ENCODE measurements around the gene OR51E2.
"Not testable (repeated sequence)": the region's sequence is repeated elsewhere in the genome, so short reads cannot be mapped to it uniquely, and the experiment has no call there.

The OR51E2 gene, protein sequence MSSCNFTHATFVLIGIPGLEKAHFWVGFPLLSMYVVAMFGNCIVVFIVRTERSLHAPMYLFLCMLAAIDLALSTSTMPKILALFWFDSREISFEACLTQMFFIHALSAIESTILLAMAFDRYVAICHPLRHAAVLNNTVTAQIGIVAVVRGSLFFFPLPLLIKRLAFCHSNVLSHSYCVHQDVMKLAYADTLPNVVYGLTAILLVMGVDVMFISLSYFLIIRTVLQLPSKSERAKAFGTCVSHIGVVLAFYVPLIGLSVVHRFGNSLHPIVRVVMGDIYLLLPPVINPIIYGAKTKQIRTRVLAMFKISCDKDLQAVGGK

DNA sequence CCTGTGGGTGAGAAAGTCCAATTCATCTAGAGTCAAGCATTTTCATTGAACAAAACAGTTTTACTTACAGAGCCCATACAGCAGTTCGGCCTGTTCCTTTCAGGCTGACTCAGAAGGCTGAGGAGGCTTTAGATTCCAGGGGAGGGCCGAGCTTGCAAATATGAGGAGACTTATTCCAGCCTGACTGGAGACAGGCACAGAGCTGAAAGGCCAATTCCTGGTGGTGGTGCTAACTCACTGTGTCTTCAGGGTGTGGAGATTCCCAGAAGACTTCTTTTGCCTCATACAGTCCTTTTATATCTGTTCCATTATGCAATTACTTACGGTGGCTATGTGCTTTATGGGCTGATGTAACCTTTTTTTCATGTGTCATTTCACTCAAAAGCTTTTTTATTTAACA lies at the start of gene OR51E2:
TSS of gene OR51E2 (minus strand) at position 269 of the 400 bp plus-strand sequence. CDS start 15,142 bp downstream, outside the sequence.
- DNase-seq, result no peak

DNA sequence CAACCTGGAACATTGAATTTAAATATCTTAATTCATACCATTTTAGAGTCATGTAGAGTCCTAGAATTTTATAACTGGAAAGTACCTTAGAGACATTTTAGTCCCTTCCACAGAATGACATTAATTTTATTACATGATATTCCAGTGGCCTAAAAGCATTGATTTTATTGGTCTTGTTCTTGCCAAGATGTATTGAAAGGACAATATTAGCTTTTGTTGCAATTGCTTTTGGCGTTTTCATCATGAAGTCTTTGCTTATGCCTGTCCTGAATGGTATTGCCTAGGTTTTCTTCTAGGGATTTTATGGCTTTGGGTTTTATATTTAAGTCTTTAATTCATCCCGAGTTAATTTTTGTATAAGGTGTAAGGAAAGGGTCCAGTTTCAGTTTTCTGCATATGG lies 43.1 kb upstream of the OR51E2 start:
- DNase-seq, result no peak

DNA sequence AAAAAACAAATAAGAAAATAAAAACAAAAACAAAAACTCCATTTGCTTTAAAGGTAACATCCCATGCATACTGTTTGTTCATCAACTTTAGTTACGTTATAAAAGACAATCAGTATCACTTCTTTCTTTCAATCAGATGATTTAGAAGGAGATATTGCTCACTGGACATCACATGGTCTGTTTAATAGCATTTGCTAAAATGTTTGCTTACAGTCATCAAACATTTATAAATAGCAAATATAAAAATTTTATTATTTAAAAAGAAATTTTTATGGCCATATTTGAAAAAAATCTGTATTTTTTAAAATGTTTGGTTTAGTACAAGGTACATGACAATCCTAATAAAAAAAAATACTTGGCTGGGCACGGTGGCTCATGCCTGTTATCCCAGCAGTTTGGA lies 29.5 kb upstream of the OR51E2 start:
- no peak for DNase-seq

DNA sequence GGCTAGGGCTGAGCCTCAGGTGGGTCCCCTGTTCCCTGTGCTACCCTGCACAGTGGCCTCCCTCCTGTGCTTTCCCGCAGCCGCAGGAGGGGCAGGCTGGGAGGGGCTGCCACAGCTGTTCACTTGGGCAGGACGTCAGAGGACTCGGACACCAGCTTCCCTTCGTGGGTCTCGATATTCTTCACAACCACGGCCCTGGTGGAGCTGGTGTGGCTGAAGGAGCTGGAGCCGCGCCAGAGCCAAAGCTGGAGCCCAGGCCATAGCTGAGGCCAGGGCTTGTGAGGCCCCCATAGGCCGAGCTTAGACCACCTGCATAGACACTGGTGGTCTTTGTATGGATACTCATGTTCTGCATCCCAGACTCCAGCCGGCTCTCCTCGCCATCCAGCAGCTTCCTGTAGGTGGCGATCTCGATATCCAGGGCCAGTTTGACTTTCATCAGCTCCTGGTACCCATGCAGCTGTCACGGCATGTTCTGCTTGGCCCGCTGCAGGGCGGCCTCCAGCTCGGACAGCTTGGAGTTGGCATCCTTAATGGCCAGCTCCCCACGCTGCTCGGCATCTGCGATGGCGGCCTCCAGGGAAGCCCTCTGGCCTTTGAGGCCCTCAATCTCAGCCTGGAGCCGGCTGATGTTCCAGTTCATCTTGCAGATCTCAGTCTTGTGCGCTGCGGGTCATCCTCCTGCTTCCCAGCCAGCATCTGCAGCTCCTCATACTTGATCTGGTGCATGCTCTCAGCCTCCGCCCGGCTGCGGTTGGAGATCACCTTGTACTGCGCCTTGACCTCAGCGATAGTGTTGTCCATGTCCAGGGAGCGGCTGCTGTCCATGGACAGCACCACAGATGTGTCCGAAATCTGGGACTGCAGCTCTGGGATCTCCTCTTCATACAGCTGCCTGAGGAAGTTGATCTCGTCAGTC lies 25.2 kb upstream of the OR51E2 start:
- DNase-seq, result not testable (repeated sequence)

DNA sequence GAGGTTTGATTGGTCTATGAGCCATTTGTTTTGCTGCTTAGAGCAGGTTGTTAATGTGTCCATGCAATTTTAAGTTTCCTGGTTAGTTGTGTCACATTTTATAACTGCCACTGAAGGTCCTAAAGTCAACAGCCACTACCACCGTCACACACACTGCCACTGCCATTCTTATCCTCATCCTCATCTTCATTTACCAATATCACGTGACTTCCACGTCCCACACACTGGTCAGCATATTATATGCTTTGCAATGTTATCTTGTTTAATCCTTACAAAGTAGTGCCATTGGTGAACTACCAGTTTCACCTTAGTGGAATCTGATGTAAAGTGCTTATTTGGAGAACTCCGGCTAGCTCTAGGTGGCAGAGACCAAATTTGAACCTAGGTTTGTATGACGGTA lies 16.6 kb upstream of the OR51E2 start:
- DNase-seq, result no peak

DNA sequence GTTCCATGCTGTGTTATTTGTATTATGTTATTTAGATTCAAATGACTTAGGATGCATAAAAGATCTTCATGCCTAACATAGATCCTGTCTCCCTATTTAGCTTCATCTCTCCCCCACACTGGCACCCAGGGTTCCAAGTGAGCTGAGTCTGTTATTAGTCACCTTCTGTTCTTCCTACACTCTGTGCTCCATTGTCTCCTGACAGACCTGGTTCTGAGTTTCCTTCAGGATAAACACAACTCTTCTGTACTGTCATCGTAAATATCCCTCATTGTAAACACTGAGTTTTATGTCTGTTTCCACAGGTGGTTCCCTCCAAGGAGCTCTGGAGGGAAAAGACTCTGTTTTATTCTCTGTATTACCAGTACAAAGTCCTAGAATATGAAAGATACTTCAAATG lies 15.6 kb upstream of the OR51E2 start:
- peak in 1 of 3 donors; percentile 0 for DNase-seq

DNA sequence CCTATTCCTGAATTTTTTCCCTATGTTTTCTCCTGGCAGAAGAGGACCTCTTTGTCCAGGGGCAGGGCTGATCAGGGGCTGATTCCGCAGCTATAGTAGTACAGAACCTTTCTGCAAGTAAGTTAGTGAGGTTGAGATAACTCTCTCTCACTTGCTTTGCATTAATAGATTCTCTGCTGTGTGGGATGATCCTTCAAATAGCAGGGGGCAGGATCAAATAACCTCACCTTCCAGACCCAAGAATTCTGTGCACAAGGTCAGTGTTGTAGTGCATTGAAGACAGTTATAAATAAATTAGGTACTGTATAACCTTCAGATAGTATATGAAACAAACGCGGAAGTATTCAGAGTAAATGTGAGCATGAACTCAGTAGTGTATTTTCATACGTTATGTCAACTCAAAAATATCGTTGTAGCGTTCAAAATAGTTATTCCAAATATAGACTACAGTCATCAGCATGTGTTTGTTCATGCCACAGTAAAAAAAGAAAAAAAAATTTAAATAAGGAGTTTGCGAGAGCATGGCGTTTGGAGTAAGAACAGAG lies 7.2 kb upstream of the OR51E2 start:
- no peak for DNase-seq

DNA sequence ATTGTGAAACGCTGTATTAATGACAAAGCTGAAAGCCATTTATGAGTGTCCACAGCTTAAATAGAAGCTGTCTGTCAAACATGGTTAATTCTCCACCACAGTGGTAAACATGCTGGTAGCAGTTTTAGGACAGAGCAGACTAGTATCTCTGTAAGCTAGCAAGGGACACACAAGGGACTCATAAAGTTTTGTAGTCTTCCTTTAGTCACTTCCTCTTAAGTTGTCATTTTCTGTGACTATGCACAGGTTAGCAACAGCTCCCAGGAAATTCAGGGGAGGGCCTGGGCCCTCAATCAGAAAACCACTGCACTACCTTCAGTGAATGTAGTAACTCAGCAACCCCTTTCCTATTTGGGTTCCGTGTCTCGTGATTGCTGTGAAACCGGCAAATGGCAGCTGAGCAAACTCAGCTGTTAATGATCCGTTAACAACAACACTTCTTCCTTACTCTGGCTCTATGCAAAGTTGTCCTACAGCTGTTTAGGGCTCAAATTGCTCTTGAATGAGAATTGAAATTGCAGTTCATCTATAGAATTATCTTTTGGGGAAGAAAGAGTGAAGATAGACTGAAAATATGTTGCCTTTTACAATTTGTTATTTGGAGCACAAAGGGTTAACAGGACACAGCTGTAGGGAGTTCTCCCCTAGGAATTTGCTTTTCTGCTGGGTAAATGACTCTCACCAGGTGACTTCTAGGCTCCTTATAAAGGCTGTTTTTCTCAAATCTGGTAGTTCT lies 6.6 kb upstream of the OR51E2 start, which contains the start of gene MMP26:
TSS of gene MMP26 (plus strand) at position 731 of the 736 bp plus-strand sequence.
- DNase-seq, result peak in 1 of 3 donors; percentile 16

DNA sequence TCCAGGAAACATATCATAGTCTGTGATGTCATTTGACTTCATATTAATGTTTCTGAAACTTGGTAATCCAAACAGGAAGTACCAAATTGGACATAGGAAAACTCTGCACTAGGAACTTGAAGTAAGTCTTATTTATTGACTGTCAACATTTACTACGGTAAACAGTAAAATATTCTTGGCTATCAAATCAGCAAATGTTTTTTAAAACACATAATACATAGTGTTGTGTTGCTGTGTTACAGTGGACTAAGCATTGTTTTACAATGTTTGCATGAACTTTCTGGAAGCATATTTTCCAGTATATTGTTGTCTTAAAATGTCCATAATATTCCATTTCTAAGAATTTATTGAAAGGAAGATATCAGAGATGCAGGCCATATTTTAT lies 2.8 kb upstream of the OR51E2 start:
- DNase-seq, result no peak

DNA sequence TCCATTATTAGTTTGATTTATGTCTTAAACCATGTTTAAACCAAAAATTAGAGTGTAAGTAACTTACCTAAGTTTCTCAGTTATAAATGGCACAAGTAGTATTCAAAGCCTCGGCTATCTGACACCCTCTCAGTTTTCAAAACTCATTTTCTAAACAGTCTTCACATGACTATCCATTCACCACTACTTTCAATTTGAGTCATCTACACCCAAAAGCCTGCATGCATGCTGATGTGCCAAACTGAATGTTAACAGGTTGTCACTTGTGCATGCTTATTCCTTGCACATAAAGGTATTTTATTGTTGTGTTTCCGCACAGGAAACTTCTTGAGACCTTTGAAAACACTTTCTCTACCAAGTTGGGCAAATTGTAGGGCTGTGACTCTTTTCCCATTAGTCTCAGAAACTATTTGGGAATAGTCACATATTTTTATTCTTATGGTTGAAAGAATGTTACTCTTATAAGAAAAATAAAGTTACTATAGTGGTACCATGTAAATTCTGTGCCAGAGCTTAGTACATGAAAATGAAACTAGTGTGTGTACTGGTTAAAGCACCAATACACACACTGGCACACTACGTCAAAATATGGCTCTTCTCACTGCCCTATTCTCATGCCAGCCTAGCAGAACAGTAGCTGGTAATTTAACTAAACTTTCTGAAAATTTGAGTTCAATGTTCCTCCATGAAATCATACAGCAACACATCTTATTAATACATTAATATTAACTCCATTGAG lies 2.2 kb upstream of the OR51E2 start:
- no peak for DNase-seq

DNA sequence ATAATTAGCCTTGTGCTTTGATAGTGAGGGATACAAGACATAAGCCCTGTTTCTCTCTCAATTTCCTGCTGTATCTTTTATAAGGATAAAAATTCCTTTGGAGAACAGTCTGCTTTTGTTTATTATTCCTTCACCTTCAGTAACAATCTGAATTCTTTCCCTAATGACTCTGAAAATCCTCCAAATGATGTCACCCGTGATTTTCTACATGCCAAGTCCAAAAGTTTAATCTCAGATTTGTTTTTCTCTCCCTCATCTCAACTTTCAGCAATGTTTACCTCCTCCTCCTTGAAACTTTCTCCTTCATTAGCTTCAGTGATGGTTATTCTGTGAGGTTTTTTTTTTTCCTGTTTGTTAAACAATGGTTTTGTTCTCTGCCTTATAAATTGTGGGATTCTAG lies 2.2 kb downstream of the OR51E2 start:
- no peak for DNase-seq

DNA sequence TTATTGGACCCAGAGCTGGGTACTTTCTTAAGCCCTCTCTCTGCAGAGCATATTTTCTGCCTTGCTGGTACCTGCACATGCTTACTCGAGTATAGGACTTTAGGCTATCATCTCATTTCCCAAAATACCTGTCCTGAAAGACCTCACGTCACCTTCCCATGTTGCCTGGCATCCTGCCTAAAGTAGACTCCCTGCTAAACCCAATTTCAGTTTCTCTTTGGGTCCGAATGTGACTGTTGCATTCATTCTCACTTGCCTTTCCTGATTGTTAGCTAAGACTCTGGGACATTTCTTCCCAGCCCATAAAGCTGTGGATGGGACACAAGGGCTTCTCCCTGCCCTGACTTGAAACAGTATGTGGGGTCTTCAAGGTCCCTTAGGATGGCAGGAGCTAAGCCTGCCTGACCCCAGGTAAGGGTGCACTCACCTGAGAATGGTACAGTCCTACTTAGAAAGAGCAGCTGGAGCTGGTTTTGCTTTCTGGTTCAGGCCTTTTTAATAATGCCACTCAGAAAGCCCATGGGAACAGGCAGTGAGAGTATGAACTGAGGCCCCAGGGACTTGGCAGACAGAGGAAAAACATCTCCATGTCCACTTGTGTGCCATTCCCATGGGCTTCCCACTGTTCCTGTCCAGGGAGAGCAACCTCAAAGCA lies 12.9 kb downstream of the OR51E2 start:
- no peak for DNase-seq

DNA sequence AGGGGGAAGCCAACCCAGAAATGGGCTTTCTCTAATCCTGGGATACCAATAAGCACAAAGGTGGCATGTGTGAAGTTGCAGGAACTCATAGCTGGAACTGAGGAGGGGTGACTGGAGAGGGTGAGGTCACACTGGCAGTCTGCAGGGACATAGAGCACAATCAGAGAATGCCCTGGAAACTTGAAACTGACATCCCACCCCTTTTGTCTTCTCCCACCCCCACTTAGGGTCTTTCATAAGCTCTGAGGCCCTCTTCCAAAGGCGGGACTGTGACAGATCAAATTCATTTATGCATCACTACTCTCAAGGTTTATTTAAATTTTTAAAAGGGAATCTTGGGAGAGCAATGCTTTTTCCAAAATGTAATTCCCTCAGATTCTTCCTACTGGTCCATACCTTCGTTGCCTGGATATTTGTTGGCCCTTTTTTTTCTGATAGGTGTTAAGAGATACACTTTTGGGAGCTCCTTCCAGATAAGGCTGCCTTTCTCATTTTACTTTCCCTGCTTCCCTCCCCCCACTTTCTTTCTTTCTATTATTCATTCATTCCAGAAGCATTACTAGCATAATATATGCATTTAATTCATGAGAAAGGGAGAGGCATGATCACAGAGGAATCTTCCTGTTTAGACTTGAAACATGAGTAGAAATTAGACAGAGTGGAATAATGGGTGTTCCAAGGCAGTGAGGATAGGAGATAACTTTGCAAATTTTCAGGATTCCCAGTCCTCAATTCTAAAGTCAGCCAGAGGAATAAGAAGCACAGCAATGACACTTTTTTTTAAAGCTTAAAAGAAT lies 14.8 kb downstream of the OR51E2 start:
- no peak for DNase-seq

DNA sequence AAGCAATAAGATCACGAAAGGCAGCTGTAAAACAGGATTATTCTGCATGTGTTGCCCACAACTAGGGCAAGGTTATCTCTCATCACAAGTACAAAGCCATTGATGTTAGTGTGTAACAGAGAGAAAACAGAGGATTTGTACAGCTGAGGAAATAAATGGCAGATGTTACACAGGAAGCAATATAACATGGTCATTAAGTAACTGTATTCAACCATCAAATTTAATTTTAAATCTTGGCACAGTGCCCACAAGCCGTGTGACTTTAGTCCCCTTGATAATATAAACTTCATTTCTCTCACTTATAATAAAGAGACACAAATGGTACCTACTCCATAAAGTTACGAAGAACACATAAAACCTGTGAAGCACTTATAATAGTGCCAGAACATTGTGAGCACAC lies 17.3 kb downstream of the OR51E2 start:
- DNase-seq, result no peak

DNA sequence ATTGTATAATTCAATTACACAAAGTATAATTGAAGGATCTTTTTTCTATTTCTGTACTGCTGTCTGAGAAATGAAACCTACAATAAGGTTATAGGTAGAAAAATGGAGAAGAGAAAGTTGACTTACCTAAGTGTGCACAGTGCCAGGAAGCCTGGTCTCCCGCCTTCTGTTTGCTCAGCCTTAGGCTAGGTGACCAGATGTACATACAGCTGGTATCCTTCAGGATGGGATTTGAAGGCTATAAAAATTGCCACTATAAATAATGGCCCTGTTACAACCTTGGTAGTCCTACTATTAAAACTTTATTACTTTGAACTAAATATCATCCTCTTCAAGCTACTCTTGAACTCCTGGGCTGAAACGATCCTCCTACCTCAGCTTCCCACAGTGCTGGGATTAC lies 19.7 kb downstream of the OR51E2 start:
- no peak for DNase-seq

DNA sequence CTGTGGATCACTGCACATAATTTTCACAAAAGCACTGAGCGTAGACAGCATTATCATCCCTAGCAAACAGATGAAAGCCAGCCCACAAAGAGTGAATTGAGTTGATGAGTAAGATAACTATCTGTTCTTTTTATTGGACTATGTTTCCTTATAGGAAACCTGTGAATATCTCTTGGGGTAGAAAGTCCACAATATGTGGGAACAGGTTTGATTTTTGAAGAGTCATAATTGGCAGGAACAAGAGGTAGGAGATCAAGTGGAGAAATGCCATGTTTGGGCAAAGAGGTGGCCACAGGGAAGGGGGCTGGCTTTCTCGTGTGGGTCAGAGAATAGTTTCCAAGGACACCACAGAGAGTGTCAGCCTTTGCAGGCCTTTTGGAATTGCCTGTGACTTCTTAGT lies 23.9 kb downstream of the OR51E2 start:
- no peak for DNase-seq

DNA sequence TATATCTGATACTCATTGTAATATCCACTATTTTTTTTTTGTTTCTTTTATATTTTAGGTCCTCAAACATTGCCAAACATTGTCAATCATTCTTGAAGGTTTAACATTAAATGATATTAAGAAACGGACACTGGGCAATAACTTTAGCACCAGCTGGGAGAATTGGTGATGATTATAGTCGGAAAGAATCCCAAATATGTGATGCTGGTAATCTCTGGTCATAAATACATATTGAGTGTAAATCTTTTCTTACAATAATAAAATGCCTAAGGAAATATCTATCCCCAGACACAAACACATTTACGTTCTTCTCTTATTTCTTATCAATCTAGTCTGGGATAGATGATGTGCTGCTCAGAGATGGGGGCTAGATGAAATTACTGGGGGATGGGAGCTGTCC lies 25.2 kb downstream of the OR51E2 start:
- DNase-seq, result no peak

DNA sequence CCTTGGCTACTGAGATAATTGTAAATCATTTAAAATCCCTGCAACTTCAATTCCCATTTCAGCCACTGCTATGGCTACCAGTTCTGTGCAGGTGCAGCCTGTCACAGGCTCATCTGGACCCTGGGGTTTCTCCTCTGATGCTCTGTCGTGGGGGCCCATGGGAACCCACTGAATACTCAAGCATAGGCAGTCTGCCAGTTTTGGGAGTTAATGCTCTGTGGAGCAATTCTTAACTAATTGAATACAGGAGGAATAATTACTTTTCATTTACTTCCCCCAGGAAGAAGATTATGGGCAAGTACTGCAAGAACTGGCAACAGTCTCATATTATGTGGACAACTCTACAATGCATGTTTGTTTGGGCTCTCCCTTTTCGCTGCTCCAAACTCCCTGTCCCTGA lies 25.9 kb downstream of the OR51E2 start:
- no peak for DNase-seq

DNA sequence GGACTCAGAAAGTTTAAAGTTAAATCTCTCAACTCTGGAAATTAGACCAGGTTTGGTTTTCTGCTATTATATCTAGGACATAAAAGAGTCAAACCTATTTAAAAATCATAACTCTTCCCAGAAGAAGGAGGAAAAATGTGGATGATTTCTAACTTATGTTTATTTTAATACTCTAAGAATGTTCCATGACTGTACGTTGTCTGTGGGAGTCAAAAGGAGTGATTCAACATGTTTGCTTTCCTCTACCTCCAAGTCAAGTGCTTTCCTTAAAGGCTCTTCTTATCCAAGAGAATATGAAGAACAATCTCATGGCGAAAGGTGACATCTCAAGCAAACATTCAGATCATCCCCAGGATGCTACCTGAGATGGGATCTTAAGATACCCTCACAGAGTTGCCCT lies 32.2 kb downstream of the OR51E2 start:
- DNase-seq, result no peak

DNA sequence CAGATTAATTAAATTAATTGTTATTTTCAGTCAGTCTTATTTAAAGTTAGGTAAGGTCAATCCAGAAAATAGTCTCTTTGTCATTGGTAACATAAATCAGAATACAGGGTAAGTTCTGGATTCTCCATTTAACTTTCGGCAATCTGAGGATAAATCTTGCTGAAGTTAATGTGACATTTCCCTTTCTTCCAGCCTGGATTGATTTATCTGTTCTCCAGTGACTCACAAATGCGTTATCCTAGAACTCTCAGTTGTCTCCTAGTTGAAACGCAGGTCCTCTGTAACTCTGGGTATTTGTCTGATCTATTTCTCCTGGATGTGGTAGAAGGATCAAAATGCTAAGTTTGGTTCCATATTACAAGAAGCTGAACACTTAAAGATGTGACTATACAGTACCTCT lies 32.9 kb downstream of the OR51E2 start:
- no peak for DNase-seq

DNA sequence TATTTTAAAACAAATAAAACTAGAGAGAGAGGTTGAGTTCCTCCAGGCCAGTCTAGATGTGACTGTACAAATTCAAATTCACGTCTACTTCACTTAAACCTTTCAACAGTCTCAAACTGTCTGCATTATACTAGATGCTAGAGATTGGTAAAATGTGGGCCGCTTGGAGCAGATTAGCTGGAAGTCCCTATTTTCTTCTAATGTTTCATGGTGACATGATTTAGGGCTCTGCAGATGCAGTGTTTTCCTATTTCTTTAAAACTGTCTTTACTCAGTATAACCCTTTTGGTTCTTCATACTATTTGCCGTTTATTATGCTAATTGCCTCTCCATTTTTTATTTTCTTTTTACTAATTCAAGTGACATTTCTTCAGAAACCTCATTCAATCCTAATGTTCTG lies 33.5 kb downstream of the OR51E2 start:
- no peak for DNase-seq
